ENCODE results near the gene C1QTNF5. TPM values are rescaled to one million over a fixed set of nuclear protein-coding genes. Genes with fewer than 3 reads are reported as not detected.

Gene C1QTNF5
- polyA plus RNA-seq, 4 donors = 0.89 to 22.5 (median 11.8) TPM

- Histone ChIP-seq H3K27ac (ENCODE audit: low read depth in 1 of 3, low read length in 2 of 3) (peak within 1 kb of the TSS in 2 of 3 donors; percentile 69 to 87), H3K4me1 (ENCODE audit: control insufficient read depth in 3 of 3, insufficient read depth in 2 of 3, low read depth in 1 of 3, low read length in 2 of 3) (peaks cover 0 to 58% (median 0%) of the 10 kb centered on the region in 3 donors), H3K27me3 (ENCODE audit: control insufficient read depth in 3 of 3, insufficient read depth in 3 of 3, low read length in 3 of 3) (peaks cover 4 to 69% (median 9%) of the 10 kb centered on the region in 3 donors), H3K4me3 (ENCODE audit: low read depth in 1 of 3, low read length in 3 of 3) (peak within 1 kb of the TSS; percentile 24 to 65 (median 34)), H3K36me3 (ENCODE audit: control insufficient read depth in 3 of 3, insufficient read depth in 2 of 3, low read depth in 1 of 3, low read length in 3 of 3) (peaks cover 0 to 22% (median 0%) of the 10 kb centered on the region in 3 donors), H3K9me3 (ENCODE audit: control insufficient read depth in 2 of 2, insufficient read depth in 1 of 2, low read depth in 1 of 2, low read length in 1 of 2) (no peaks in the 10 kb centered on the region)
- DNase-seq = peak in 1 of 2 donors; percentile 56
- no peak for FAIRE-seq
- WGBS, 3 donors = 2 to 10% (median 7%) methylated on average over 45 to 74 of the region's 74 CpGs
Observed at GRCh38 chr11:119316729-119317591, 23.7 kb downstream of the C1QTNF5 start, which contains the start of gene MCAM. Gene MCAM, minus strand, starts transcription at chr11:119317130. Its CDS starts 29 bp downstream, at chr11:119317101.

GRCh38 chr11:119316016-119316728 is 24.5 kb downstream of the C1QTNF5 start:
- no peaks in the 10 kb centered on the region for H3K9me3 ChIP-seq (ENCODE audit: control insufficient read depth in 2 of 2, insufficient read depth in 1 of 2, low read depth in 1 of 2, low read length in 1 of 2)
- H3K4me3 ChIP-seq (ENCODE audit: low read depth in 1 of 3, low read length in 3 of 3) = peak overlapping the region; percentile 24 to 65 (median 34)
- H3K36me3 ChIP-seq (ENCODE audit: control insufficient read depth in 3 of 3, insufficient read depth in 2 of 3, low read depth in 1 of 3, low read length in 3 of 3) = peaks cover 0 to 29% (median 0%) of the 10 kb centered on the region in 3 donors
- WGBS, 3 donors = 0 to 1% (median 1%) methylated on average over 43 to 46 of the region's 46 CpGs
- H3K27me3 ChIP-seq (ENCODE audit: control insufficient read depth in 3 of 3, insufficient read depth in 3 of 3, low read length in 3 of 3) = peaks cover 4 to 65% (median 9%) of the 10 kb centered on the region in 3 donors
- H3K27ac ChIP-seq (ENCODE audit: low read depth in 1 of 3, low read length in 2 of 3) = peak overlapping the region in 2 of 3 donors; percentile 68 to 72
- peak in 1 of 2 donors; percentile 47 for DNase-seq
- FAIRE-seq = no peak
- peaks cover 0 to 52% (median 0%) of the 10 kb centered on the region in 3 donors for H3K4me1 ChIP-seq (ENCODE audit: control insufficient read depth in 3 of 3, insufficient read depth in 2 of 3, low read depth in 1 of 3, low read length in 2 of 3)

- Histone ChIP-seq H3K36me3 (ENCODE audit: control insufficient read depth in 3 of 3, insufficient read depth in 2 of 3, low read depth in 1 of 3, low read length in 3 of 3) (peaks cover 0 to 37% (median 0%) of the 10 kb centered on the region in 3 donors), H3K27me3 (ENCODE audit: control insufficient read depth in 3 of 3, insufficient read depth in 3 of 3, low read length in 3 of 3) (peaks cover 4 to 57% (median 9%) of the 10 kb centered on the region in 3 donors), H3K4me3 (ENCODE audit: low read depth in 1 of 3, low read length in 3 of 3) (peak overlapping the region; percentile 7 to 65 (median 19)), H3K4me1 (ENCODE audit: control insufficient read depth in 3 of 3, insufficient read depth in 2 of 3, low read depth in 1 of 3, low read length in 2 of 3) (peaks cover 0 to 48% (median 0%) of the 10 kb centered on the region in 3 donors), H3K9me3 (ENCODE audit: control insufficient read depth in 2 of 2, insufficient read depth in 1 of 2, low read depth in 1 of 2, low read length in 1 of 2) (no peaks in the 10 kb centered on the region), H3K27ac (ENCODE audit: low read depth in 1 of 3, low read length in 2 of 3) (peak overlapping the region in 2 of 3 donors; percentile 68 to 72)
- no peak for FAIRE-seq
- WGBS, 3 donors = 2 to 8% (median 3%) methylated on average over 25 to 29 of the region's 29 CpGs
- no peak for DNase-seq
Observed at GRCh38 chr11:119315131-119316015, 25.3 kb downstream of the C1QTNF5 start.

GRCh38 chr11:119314726-119315125 is 26.0 kb downstream of the C1QTNF5 start:
- H3K27me3 ChIP-seq (ENCODE audit: control insufficient read depth in 3 of 3, insufficient read depth in 3 of 3, low read length in 3 of 3) = peaks cover 4 to 52% (median 9%) of the 10 kb centered on the region in 3 donors
- peaks cover 0 to 40% (median 0%) of the 10 kb centered on the region in 3 donors for H3K36me3 ChIP-seq (ENCODE audit: control insufficient read depth in 3 of 3, insufficient read depth in 2 of 3, low read depth in 1 of 3, low read length in 3 of 3)
- DNase-seq (no peak), FAIRE-seq (no peak)
- 53 to 67% (median 58%) methylated on average over 18 of the region's 18 CpGs for WGBS, 3 donors
- peaks cover 0 to 44% (median 0%) of the 10 kb centered on the region in 3 donors for H3K4me1 ChIP-seq (ENCODE audit: control insufficient read depth in 3 of 3, insufficient read depth in 2 of 3, low read depth in 1 of 3, low read length in 2 of 3)
- peak overlapping the region in 1 of 3 donors; percentile 72 for H3K27ac ChIP-seq (ENCODE audit: low read depth in 1 of 3, low read length in 2 of 3)
- no peaks in the 10 kb centered on the region for H3K9me3 ChIP-seq (ENCODE audit: control insufficient read depth in 2 of 2, insufficient read depth in 1 of 2, low read depth in 1 of 2, low read length in 1 of 2)
- H3K4me3 ChIP-seq (ENCODE audit: low read depth in 1 of 3, low read length in 3 of 3) = peak overlapping the region in 1 of 3 donors; percentile 65

- H3K4me1 ChIP-seq (ENCODE audit: control insufficient read depth in 3 of 3, insufficient read depth in 2 of 3, low read depth in 1 of 3, low read length in 2 of 3) = peaks cover 0 to 11% (median 0%) of the 10 kb centered on the region in 3 donors
- peaks cover 0 to 65% (median 2%) of the 10 kb centered on the region in 3 donors for H3K36me3 ChIP-seq (ENCODE audit: control insufficient read depth in 3 of 3, insufficient read depth in 2 of 3, low read depth in 1 of 3, low read length in 3 of 3)
- H3K9me3 ChIP-seq (ENCODE audit: control insufficient read depth in 2 of 2, insufficient read depth in 1 of 2, low read depth in 1 of 2, low read length in 1 of 2) = no peaks in the 10 kb centered on the region
- DNase-seq = no peak
- peaks cover 0 to 16% (median 2%) of the 10 kb centered on the region in 3 donors for H3K27me3 ChIP-seq (ENCODE audit: control insufficient read depth in 3 of 3, insufficient read depth in 3 of 3, low read length in 3 of 3)
- no peak for FAIRE-seq
- WGBS, 3 donors = 64 to 81% (median 72%) methylated on average over 15 to 20 of the region's 20 CpGs
- no peak overlapping the region for H3K27ac ChIP-seq (ENCODE audit: low read depth in 1 of 3, low read length in 2 of 3)
- H3K4me3 ChIP-seq (ENCODE audit: low read depth in 1 of 3, low read length in 3 of 3) = no peak overlapping the region
Observed at GRCh38 chr11:119310682-119311052, 30.0 kb downstream of the C1QTNF5 start.

GRCh38 chr11:119309953-119310681 is 30.6 kb downstream of the C1QTNF5 start:
- FAIRE-seq (no peak), DNase-seq (no peak)
- no peak overlapping the region for H3K4me3 ChIP-seq (ENCODE audit: low read depth in 1 of 3, low read length in 3 of 3)
- H3K4me1 ChIP-seq (ENCODE audit: control insufficient read depth in 3 of 3, insufficient read depth in 2 of 3, low read depth in 1 of 3, low read length in 2 of 3) = peaks cover 0 to 5% (median 0%) of the 10 kb centered on the region in 3 donors
- H3K9me3 ChIP-seq (ENCODE audit: control insufficient read depth in 2 of 2, insufficient read depth in 1 of 2, low read depth in 1 of 2, low read length in 1 of 2) = no peaks in the 10 kb centered on the region
- WGBS, 3 donors = 71 to 81% (median 75%) methylated on average over 17 of the region's 17 CpGs
- no peak overlapping the region for H3K27ac ChIP-seq (ENCODE audit: low read depth in 1 of 3, low read length in 2 of 3)
- peaks cover 0 to 66% (median 5%) of the 10 kb centered on the region in 3 donors for H3K36me3 ChIP-seq (ENCODE audit: control insufficient read depth in 3 of 3, insufficient read depth in 2 of 3, low read depth in 1 of 3, low read length in 3 of 3)
- peaks cover 0 to 11% (median 0%) of the 10 kb centered on the region in 3 donors for H3K27me3 ChIP-seq (ENCODE audit: control insufficient read depth in 3 of 3, insufficient read depth in 3 of 3, low read length in 3 of 3)

GRCh38 chr11:119309411-119309810 is 31.3 kb downstream of the C1QTNF5 start:
- FAIRE-seq = no peak
- Histone ChIP-seq H3K27ac (ENCODE audit: low read depth in 1 of 3, low read length in 2 of 3) (no peak overlapping the region), H3K4me3 (ENCODE audit: low read depth in 1 of 3, low read length in 3 of 3) (no peak overlapping the region), H3K27me3 (ENCODE audit: control insufficient read depth in 3 of 3, insufficient read depth in 3 of 3, low read length in 3 of 3) (peaks cover 0 to 4% (median 0%) of the 10 kb centered on the region in 3 donors), H3K9me3 (ENCODE audit: control insufficient read depth in 2 of 2, insufficient read depth in 1 of 2, low read depth in 1 of 2, low read length in 1 of 2) (no peaks in the 10 kb centered on the region), H3K36me3 (ENCODE audit: control insufficient read depth in 3 of 3, insufficient read depth in 2 of 3, low read depth in 1 of 3, low read length in 3 of 3) (peaks cover 0 to 62% (median 5%) of the 10 kb centered on the region in 3 donors), H3K4me1 (ENCODE audit: control insufficient read depth in 3 of 3, insufficient read depth in 2 of 3, low read depth in 1 of 3, low read length in 2 of 3) (no peaks in the 10 kb centered on the region)
- WGBS, 3 donors = 86 to 89% (median 86%) methylated on average over 11 of the region's 11 CpGs
- no peak for DNase-seq

All from small intestine (tissue), 7 donors.